GM21381 (cell line): Measurements from ENCODE around the gene ZNF470.

Experiments
- ATAC-seq: cut with Tn5 transposase; IDR thresholded peaks from one replicate; pipeline ENCODE4 v1.9.1; 2021; ENCODE audit warnings: mild to moderate bottlenecking, moderate library complexity; ENCODE audit not compliant: unreplicated experiment

Gene ZNF470

DNA sequence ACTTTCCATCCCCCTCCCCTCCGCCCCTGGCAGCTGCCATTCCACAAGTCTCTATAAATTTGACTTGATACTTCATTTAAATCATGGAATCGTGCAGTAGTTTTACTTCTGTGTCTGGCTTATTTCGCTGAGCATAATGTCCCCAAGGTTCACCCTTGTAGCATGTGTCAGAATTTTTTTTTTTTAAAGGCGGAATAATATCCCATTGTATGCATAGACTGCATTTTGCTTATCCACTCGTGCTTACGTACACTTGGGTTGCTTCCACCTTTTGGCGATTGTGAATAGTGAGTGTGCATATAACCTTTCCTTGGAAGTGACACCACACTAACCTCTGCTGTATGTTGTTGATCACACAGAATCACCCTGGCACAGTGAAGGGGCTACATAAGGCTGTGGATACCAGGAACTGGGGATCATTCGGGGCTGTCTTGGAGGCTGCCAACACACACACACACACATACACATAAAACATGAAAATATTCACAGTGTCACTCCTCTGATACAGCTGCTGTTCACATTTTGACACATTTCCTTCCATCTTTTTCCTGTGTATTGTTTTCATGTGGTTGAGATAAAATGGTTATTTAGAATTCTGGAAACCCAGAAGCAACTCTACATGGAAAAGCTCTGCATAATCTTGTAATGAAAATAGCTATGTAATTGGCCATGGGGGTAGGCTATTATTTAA lies 41.2 kb downstream of the ZNF470 start:
- ATAC-seq: no peak

DNA sequence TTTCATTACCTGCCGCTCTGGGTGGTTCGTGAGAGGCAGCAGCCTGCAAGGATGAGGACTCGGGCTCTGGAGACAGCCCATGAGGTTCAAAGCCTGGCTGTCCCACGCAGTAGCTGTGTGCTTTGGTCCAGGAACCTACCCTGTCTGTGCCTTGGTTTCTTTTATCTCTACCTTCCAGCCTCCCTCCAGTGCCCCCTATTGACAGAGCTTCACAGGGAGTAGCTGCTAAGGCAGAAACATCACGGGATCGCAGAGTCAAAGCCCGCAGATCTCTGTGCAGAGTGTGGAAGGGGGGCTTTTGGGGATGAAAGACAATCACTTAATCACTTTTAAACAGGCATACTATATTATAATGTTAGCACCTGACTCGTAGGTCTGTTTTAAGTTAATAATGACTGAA lies 44.0 kb downstream of the ZNF470 start:
- ATAC-seq: no peak

DNA sequence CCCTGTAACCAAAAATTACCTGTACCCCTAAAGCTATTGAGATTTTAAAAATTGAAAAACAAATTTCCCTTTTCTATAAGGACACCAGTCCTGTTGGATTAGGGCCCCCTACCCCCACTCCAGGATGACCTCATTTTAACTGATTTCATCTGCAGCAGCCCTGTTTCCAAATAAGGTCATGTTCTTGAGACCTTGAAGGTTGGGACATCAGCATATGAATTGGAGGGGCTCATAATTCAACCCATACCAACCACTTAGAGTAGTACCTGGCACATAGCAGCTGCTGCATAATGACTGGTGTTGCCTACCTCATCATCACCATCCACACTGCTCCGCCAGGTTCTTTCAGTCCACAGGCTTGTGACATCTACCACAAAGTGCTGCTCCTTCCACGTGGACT lies 45.5 kb downstream of the ZNF470 start:
- ATAC-seq: no peak

DNA sequence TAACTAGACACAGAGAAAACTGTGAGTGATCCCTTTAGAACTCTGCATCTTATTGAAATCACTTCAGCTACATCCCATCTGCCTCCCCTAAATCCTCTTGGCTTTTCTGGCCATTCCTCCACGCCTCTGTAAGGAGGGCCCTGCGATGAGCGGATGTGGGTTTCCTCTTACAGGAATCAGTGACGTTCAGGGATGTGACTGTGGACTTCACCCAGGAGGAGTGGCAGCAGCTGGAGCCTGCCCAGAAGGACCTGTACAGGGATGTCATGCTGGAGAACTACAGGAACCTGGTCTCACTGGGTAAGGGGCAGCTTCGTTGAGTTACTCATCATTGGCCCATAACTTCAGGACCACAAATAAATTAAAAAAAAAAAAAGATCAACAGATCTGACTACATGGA lies 46.4 kb downstream of the ZNF470 start:
- ATAC-seq: no peak

DNA sequence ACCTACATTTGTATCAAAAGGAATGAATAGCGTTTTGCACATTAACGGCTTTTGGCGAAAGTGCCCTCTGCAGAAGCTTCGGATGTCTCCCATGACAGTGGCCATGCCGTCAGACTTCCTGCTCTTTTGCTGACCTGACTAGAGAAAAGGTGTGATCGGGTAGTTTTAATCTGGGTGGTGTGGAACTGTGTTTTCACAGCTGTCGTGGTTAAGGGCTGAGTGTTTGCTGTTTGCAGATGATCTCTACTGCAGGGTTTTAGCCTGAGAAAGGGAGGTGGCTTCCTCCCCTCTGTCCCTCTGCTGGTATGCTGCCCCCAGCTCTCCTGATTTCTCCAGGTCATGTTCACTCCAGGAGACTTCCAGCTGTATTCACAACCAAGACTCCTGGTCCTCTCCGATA lies 50.3 kb downstream of the ZNF470 start:
- no peak for ATAC-seq

DNA sequence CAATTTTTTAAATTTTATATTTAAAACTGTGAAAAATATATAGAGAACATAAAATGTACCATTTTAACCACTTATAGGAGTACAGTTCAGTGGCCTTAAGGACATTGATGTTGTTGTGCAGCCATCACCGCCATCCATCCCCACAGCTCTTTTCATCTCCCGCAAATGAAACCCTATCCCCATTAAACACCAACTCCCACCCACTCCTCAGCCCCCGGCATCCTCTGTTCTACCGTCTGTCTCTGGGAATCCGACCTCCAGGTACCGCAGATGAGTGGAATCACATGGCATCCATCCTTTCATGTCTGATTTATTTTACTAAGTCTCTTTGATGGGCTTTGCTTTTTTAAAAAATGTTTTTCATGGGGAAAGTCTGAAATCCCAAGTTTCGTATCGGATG lies 51.9 kb downstream of the ZNF470 start:
- no peak for ATAC-seq

DNA sequence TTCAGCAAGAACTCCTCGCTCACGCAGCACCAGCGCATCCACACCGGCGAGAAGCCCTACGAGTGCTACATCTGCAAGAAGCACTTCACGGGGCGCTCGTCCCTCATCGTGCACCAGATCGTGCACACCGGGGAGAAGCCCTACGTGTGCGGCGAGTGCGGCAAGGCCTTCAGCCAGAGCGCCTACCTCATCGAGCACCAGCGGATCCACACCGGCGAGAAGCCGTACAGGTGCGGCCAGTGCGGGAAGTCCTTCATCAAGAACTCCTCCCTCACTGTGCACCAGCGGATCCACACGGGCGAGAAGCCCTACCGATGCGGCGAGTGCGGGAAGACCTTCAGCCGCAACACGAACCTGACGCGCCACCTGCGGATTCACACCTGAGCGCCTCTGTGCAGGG lies 55.1 kb downstream of the ZNF470 start:
- no peak for ATAC-seq

DNA sequence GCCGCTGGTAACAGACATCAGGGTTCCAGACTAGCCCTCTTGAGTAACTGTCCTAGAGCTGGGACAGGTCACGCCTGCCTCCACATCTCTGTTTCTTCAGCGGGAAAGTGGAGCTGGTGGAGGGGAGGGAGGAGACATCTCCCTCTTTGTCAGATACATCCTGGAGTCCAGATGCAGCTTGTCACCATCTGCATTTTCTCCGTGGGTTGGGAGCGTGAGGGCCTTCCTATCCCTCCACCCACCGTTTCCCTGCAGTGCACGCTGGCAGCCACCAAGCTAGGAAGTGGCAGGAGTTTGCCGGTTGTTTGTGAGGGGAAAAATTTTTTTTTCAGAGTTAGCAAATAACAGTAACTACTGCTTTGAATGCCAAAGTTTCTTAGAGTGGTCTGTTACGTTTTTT lies 55.7 kb downstream of the ZNF470 start:
- ATAC-seq: no peak

DNA sequence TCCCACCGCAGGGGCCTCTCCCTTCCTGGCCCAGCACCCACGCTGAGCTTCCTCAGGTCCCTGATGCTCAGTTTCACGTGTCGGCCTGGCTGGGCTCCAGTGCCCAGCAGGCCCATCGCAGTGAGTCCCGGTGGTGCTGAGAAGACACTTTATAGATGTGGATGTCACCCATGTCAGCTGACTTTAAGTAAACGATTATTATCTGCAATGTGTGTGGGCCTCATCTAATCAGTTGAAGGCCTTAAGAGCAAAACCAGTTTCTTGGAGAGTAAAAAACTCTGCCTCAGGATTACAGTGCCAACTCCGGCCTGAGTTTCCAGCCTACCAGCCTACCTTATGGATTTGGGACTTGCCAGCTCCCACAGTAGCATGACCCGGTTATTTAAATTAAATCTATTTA lies 58.4 kb downstream of the ZNF470 start:
- ATAC-seq: no peak

DNA sequence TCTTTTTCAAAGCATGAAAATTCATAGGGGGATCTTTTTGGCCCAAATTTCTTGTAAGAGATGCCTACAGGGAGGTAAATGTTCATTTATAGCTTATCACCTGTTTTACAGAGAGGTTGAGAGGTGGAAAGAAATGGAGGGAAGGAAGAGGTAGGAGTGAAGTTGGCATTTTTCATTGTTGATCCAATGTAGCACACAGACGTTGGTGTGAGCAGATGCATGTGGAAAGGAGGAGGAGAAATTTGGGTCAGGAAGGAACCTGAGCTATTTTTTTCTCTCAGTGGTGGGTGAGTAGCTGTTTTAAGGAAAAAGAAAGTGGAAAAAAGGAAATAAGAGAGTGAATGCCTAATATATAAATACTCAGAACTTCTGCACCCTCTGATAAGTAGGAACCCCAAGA lies 65.8 kb downstream of the ZNF470 start:
- ATAC-seq: no peak

DNA sequence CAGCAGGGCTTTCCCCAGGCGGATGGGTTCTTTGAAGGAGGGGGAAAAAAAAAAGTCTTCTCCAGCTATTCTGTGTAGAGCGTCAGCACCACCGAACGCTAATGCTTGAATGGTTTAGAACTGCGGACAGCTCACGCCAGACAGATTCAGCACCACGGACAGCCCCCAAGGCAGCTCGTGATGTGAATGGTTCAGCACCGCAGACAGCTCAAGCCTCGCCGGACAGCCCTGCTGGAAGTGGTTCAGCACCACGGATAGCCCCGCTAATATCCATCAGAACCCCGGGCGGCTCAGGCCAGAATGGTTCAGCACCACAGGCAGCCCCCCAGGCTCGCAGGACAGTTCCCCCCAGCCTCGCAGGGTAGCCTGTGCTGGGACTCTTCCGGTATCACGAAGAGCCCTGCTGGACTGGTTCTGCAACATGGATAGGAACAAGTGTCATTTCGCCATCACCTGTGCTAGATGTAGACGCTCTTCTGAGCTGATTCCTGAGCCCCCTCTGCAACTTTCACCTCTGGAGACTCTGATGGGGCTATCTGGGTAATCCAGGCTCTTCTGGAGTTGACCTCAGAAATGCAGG lies 70.8 kb downstream of the ZNF470 start:
- ATAC-seq: no peak
